Mucosa of descending colon (tissue), 3 donors: Measurements from ENCODE around the gene ADAP1. TPM values are rescaled to one million over a fixed set of nuclear protein-coding genes. Genes with fewer than 3 reads are reported as not detected.

Source experiments
- ATAC-seq: fragments of 200-7000 bp; cut with Tn5 transposase; one replicate; pipeline ENCODE4 v1.9.1; 2020; ENCODE audit warnings: mild to moderate bottlenecking, moderate library complexity
- DNase-seq, 3 donors: peaks; one replicate each; pipeline ENCODE4 v3.0.0-alpha.2; 2020
- H3K36me3 ChIP-seq: fragments of 200-600 bp; one replicate; pipeline ENCODE4 v1.8.0; 2021; ENCODE audit warnings: low read depth, mild to moderate bottlenecking
- H3K4me1 ChIP-seq: fragments of 200-600 bp; one replicate; pipeline ENCODE4 v1.8.0; 2021; ENCODE audit warnings: low read depth, mild to moderate bottlenecking
- H3K4me3 ChIP-seq: fragments of 200-600 bp; one replicate; pipeline ENCODE4 v1.8.0; 2021; ENCODE audit warnings: mild to moderate bottlenecking
- H3K9me3 ChIP-seq: fragments of 200-600 bp; one replicate; pipeline ENCODE4 v1.8.0; 2021; ENCODE audit warnings: mild to moderate bottlenecking
- CTCF ChIP-seq: fragments of 200-600 bp; IDR thresholded peaks from one replicate; pipeline ENCODE4 v1.8.0; 2022; ENCODE audit warnings: antibody characterized with exemption, mild to moderate bottlenecking
- intact Hi-C, 2 donors: fragments of 100-400 bp; cut with DNase I in 1 of 2; cut with micrococcal nuclease in 1 of 2; formaldehyde crosslinking; loops; one replicate each; pipeline versions ENCODE4 v1.11.0 to v1.11.1; 2022; cut with DNase I, micrococcal nuclease
- total RNA-seq, 3 donors: library from RNA; stranded (reverse); fragmentation: NEBNext Ultra II Directional in 2 of 3; extraction: Animal tissue kit (Norgen Biotek cat#: 25700) in 2 of 3; gene quantifications; one replicate each; pipeline versions ENCODE4 v1.2.1 to v1.2.4, GENCODE V29; 2021 to 2023
- donor health status: DM: no; HTN: no; CAD: no; lungs with moderate emphysema.
- donor health status: DM: no; HTN: no; CAD: no.
- donor health status: DM: no; HTN: yes; CAD: no.

Gene ADAP1
- total RNA-seq, 3 donors from 2014 or later = 80.7 to 153 (median 98.8) TPM

GRCh38 chr7:994592-995308, 40.3 kb upstream of the ADAP1 start:
- Histone ChIP-seq H3K4me3 (no peak overlapping the region), H3K9me3 (no peaks in the 10 kb centered on the region), H3K36me3 (no peaks in the 10 kb centered on the region), H3K4me1 (peaks cover 4% of the 10 kb centered on the region)
- intact Hi-C loops = loop anchor here (2.0 to 10.0 kb wide), 3 partner anchors 72 to 180 kb away; no protein-coding TSS in a partner anchor
- TF ChIP-seq CTCF = no peak
- ATAC-seq (no peak), DNase-seq (no peak)

GRCh38 chr7:992709-993607, 38.5 kb upstream of the ADAP1 start:
- peak; percentile 99 for TF ChIP-seq CTCF
- Histone ChIP-seq H3K9me3 (no peaks in the 10 kb centered on the region), H3K4me1 (peaks cover 9% of the 10 kb centered on the region), H3K4me3 (no peak overlapping the region), H3K36me3 (no peaks in the 10 kb centered on the region)
- intact Hi-C loops = loop anchor here (5.0 to 10.0 kb wide), 2 partner anchors 74 to 182 kb away; no protein-coding TSS in a partner anchor
- DNase-seq = peak; percentile 95 to 98 (median 97)
- ATAC-seq = peak; percentile 95

GRCh38 chr7:991729-992656, 37.5 kb upstream of the ADAP1 start:
- H3K36me3 ChIP-seq = no peaks in the 10 kb centered on the region
- no peak for TF ChIP-seq CTCF
- peaks cover 9% of the 10 kb centered on the region for H3K4me1 ChIP-seq
- H3K9me3 ChIP-seq = no peaks in the 10 kb centered on the region
- intact Hi-C loops = loop anchor here (5.0 to 10.0 kb wide), 2 partner anchors 75 to 183 kb away; no protein-coding TSS in a partner anchor
- DNase-seq (no peak), ATAC-seq (no peak)
- no peak overlapping the region for H3K4me3 ChIP-seq

- Histone ChIP-seq H3K36me3 (no peaks in the 10 kb centered on the region), H3K4me1 (peaks cover 9% of the 10 kb centered on the region), H3K4me3 (no peak overlapping the region), H3K9me3 (no peaks in the 10 kb centered on the region)
- intact Hi-C loops = loop anchor here (5.0 to 10.0 kb wide), 2 partner anchors 76 to 184 kb away; no protein-coding TSS in a partner anchor
- DNase-seq (no peak), ATAC-seq (no peak)
- no peak for TF ChIP-seq CTCF
Measured at GRCh38 chr7:990933-991728, 36.7 kb upstream of the ADAP1 start.
